Germinal center (tissue), 1 donor: Measurements from ENCODE around the gene ARFIP2.

ENCODE experiments used
- DNase-seq: peaks from one replicate; pipeline ENCODE4 v3.0.0; 2012; ENCODE audit warnings: mixed read lengths, low spot score

The ARFIP2 gene

DNA sequence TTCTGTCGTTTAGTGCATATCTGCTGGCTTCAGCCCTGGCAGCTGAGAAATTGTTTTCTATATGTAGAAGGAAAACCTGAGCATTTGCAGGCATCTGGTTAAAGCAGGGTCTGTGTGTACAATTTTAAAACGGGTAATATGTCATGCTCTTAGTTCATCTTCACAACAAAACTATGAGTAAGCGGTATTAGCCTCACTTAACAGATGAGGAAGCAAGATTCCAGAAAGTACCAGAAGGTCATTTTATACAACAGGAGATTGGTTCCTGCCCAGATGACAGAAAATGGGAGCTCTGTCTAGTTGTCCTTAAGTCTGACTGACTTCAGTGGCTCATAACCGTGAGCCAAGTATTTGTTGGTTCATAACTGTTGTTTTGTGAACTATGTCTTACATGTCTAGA is 1.3 kb upstream of the ARFIP2 start:
- no peak for DNase-seq

DNA sequence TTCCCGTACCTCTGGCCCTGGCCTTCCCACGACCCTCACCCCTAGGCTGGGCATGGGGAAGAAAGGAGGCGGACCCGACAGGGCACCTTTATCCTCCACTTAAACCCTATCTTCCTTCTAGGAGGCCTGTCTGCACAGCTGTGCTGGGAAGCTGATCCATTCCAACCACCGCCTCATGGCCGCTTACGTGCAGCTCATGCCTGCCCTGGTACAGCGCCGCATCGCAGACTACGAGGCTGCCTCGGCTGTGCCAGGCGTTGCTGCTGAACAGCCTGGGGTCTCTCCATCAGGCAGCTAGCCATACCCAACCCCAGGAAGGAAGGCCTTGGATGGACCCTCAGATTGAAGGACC is 769 bp upstream of the ARFIP2 start:
- no peak for DNase-seq

DNA sequence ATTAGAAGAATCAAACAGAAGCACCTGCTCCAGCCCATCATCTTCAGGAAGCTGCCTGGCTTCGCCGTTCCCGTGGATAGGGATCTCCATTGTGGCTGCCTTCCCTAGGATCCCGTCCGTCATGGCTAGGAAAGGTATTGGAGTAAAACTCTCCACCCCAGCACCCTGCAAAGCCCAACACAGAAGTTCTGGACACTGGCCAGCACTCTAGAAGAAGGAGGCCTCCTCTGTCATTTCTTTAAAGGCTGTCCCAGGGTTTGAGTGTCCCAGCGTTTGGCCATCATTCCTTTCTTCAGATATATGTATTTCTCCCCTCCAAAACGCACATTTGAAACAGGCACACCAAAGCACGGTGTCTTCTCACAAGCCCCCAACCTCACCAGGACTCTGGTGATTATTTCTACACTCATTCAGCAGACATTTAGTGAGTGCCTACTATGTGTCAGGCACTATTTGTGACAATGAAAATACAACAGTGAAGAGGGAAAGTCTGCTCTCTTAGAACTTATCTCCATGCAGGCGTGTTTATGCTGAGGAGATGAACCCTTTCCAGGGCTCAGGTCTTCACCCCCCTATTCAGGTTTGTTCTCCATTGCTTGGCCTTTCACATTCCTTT is 724 bp downstream of the ARFIP2 start:
- DNase-seq, result no peak

DNA sequence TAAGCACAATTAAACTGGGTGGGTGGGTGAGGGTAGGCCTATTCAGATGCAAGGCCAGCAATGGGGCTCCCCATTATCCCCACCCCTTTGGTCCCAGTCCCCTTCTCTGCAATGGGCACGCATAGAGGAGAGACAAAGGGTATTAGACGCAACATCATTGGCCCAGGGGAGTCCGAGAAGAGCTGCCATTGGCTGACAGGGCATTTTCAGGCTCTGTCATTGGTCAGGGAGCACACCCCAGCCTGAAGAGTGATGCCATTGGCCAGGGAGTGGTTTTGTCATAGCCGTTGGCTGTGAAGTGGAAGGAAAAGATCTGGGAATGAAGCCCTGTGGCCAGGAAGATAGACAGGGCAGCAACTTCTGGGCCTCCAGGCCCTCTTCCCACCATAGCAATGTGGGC is 4.6 kb downstream of the ARFIP2 start:
- no peak for DNase-seq

DNA sequence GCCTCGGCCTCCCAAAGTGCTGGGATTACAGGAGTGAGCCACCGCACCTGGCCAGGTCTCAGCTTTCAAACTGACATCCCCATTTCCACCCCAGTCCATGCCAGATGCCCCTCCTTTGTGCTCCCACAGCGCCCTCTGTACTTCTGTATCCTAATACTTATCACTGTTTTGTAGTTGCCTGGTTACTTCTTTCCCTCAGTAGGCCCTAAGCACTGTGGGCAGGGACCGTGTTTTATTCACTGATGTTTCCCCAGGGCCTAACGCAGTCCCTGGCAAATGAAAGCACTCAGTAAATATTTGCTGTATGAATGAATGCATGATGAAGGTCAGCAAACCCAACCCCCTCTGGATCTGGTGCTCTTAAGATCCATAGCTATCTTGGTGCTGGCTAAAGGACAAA is 5.2 kb downstream of the ARFIP2 start:
- no peak for DNase-seq

DNA sequence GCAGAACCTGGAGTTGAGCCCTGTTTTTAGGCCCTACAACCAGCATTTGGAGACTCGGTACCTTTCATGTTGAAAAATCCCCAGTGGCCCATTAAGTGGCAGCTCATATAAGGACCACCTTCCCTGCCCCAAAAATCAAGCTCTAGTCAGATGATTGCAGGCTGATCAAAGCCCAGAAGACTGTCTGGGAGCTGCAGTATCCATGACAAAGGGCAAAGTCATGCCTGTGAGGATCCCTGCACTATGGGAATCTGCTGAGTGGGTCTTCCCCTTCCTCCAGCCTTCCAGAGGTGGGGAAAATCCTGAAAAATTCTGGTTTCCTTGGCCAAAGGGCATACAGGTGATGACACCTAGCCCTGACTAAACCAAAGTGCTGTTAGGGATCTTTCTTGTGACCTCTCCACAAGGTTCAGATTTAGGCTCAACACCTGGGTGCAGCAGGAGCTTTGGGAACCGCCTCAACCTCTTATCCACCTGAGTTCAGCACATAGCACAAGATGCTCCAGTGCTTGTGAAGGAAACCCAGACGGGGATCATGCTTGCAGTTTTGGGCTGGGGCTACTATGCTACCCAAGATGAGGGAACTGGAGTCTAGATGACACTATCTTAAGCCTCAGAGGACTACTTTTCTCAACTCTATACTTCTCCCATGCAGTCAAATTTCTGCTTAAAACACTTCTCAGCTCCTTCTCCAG is 6.2 kb downstream of the ARFIP2 start:
- no peak for DNase-seq

DNA sequence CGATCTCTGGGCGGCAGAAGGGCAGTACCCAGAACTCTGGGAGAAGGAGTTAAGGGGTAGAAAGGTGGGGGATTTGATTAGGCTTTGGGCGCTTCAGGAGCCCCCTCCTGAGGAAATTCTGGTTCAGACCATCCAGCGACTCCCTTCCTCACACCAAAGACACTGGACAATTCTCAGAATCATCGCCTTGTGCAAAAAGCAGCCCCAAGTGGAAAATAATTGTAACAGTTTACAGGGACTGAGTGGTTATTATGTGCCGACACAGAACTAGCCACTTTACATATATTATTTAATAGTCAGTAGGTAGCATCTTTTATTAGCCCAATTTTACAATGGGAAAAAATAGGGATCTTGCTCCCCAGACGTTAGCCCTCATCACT is 6.7 kb downstream of the ARFIP2 start:
- peak; percentile 18 for DNase-seq

DNA sequence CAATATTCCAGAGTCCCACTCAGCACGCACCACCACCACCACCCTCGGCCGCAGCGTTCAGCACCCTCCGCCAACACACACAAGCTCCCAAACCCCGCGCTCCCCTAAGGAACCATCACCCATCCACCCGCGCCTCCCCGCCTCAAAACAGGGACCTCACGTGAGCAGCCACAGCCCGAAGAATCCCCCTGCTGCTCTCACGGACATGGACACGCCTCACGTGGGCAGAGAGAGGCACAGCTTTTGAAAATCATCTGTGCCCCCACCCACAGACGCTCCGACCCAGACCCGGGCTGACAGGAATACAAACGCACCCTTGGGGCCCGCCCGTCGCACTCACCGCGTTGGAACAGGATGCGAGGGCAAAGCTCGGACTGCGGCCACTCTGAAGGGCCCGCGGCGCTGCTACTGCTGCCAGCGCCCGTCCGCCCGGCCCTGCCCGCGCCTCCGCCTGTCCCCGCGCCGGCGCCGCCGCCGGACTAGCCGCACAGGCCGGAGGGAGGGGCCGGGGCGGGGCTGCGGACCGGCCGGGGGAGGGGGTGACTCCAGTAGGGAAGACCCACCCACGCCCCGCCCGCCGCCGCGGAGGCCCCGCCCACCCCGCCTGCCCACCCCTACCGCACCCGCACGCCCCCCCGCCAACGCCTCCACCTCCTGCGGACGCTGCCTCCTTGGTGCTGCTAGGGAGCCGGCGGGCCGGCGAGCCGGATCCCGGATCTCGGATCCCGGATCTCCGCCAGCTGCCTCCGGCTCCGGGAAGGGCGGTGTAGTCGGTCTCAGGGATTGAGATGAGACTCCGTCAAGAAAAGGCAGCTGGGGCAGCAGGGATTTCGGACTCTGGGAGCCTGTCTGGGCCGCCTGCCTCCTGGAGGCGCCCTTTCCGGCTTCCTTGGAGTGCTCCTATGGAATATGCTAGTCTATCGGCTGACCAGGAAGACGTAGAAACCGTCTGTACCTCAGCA is 7.4 kb downstream of the ARFIP2 start, which contains the start of gene TRIM3:
TSS of gene TRIM3 (minus strand) at position 491 of the 962 bp plus-strand sequence. CDS start 8,246 bp downstream, outside the sequence.
- peak; percentile 95 for DNase-seq

DNA sequence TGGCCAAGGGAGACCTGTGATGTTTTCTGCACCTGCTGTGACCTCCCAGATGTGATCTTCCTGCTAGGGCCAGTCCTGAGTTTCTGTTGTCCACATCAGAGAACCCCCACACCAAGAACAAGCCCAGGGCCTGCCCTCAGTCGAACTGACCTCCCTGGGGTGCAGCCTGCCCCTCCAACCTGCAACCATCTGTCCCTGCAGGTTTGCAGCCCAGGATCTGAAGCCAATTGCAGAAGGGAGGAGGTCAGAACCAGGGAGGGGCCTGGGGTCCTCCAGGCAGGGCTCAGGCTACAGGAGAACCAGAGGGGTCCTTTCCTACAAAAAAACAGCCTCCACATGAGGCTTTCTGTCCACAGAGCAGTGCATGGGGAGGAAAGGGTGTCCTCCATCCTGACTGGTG is 8.2 kb downstream of the ARFIP2 start:
- no peak for DNase-seq

DNA sequence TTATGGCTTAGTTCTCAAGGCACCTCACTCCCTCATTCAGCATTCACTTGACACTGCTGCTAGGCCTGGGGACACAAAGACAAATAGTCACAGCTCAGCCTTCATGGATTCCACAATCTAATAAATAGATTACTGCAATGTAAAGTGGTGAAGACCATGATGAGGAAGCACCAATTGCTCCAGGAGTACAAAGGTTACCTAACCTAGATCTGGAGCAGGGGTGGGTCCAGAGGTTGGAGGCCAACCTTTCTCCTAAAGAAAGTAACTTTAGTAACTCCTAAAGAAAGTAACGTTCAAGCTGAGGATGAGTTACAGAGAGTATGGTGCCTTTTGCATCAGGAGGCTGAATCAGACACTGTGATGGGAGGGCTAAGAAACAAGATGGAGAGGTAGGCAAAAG is 11.5 kb downstream of the ARFIP2 start:
- no peak for DNase-seq

DNA sequence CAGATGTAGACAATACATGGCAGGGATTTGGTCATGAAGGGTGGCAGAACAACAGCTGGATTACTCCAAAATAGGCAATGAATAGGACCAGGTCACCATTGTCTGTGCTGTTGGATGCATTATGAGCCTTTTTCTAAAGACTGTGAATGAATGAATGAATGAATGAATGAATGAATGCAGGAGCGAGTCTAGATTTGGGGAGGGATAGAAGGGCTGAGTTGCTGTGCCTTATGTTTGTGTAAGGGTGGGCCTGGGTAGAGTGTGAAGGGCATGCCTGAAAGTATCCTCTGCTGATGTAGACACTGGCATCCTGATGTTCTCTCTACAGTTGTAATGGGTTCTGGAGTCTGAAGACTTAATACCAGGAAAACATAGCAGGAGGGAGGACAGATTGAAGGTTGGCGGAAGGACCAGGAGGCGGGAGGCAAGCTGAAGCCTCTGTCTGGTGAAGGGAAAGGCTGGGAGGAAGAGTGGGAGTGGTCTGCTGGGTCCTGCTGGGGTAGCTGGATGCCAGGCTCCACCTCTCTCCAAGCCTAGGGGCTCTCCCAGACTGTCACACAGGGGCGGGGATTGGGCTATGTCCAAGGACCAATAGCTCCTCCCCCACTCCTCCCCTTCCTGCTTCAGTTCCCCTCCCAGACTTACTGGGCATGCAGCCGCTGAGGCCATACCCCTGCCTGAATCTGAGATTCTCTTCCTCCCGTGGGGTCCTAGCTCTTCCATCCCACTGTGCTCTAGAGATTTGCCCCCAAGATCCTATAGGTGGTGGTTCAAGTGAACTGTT is 12.2 kb downstream of the ARFIP2 start:
- peak; percentile 32 for DNase-seq

DNA sequence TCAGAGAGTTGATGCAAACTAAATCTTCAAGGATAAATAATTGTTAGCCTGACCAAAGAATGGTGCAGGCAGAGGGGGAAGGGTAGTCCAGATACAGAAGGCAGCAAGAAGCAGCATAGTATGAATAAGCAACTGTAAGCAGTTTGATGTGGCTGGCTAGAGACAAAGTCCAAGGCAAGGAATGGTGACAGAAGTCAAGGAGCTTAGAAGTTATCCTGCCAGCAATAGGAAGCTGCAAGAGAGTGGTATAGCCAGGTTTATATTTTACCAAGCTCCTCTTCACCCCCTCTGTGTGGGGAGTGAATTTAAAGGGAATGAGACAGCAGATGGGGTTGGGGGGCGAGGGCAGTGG is 22.1 kb downstream of the ARFIP2 start:
- no peak for DNase-seq

DNA sequence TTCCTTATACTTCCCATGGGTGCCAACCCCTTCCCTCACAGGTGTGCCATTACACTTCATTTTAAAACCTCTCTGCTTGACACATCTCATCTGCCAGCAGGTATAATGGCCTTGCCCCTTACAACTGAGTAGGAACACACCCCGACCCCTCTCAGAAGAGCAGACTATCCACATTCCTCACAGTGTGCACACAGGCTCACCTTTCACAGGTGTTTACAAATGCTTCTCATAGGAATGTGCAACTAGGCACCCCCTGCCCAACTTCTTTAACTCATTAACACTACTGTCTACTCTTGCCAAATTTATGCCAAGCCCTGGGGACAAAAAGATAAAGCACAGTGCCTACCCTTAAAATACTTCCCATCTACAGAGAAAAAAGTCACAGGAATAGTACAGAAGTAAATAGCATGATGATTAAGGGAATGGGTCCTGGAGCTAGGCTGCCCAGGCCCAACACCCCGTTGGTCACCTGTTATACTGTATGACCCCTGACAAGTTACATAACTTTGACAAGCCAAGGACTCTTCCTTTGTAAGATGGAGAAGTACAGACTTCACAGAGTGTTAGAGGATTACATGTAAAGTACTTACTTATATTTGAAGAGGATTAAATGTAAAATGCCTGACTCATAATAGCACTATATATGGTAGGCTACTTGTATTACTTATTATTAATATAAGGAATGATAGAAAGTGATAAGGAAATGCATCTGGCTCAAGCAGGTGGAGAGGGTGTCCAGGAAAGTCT is 22.6 kb downstream of the ARFIP2 start:
- DNase-seq, result no peak

DNA sequence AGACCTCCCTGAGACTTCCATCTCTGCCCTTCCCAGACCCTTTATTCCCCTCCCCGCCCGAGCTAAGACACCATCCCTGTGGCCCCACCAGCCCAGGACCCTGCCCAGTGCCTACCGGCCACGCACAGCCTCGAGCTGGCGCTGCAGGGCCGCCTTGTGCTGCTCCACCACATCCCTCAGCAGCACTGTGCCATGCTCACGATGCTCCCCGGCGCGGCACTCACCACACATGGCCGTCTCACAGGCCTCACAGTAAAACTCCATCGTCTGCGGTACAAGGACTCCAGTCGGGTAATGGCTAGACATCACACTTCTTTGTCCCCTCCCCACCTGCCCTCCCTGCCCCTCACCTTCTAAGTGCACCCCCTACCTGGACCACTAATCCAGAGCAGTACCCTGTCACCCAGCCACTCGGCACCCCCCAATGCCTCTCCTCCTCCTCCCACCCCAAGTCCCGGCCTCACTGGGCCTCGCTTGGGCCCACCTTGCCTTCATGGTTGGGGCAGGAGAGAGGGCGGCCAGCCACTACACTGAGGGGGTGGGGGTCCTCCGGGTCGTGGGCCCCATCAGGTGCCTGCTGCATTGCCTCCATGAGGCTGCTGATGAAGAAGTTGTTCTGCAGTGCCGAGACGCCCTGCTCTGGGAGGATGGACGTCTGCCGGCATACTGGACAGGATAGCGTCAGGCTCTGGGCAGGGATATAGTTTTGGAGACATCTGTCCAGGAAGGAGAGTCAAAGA is 23.4 kb downstream of the ARFIP2 start:
- DNase-seq, result no peak

DNA sequence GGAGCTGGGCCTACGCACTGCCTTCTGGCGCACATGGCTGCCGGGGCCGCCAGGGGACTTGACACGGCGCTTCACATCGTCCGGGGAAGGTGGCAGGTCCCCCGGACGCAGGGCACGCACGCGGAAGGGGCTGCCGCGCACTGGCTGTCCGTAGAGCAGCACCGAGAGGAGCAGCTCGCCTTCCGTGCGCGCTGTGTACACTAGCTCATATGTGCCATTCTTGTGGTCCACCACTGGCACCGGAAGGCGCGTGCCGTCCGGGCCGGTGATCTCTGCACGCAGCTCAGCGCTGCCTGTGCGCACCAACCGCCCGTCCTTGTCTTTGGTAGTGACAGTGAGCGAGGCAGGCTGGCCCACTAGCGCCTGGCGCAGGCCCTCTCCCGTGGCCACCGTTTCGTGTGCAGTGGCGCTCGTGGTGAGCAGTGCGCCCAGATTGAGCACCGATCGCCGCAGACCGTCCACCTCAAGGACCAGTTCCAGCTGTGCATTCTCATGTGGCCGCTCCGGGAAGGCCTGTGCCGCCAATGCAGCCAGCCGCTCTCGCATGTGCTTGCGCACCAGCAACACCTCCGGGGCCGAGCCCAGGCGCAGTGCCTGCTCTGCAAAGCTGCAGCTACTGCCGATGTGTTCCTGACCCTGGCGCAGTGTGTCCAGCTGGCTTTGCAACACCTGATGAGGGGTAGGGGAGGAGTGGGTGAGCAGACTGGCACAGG is 24.6 kb downstream of the ARFIP2 start:
- no peak for DNase-seq

DNA sequence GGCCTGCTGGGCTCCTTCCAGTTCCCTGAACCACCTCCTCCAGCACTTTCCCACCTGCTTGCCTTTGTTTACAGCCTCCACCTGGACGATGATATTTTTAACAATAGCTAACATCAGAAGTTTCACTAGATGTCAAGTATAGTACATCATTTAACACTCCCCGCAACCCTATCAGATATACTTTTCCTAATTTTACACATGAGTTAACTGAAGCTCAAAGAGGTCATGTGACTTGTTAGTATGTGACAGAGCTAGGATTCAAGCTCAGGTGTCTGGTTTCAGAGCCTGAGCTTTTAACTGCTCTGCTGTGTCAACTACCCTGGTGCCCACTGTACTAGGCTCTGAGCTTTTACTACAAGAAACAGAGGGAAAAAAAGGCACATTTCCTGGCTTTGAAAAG is 26.1 kb downstream of the ARFIP2 start:
- DNase-seq, result no peak

DNA sequence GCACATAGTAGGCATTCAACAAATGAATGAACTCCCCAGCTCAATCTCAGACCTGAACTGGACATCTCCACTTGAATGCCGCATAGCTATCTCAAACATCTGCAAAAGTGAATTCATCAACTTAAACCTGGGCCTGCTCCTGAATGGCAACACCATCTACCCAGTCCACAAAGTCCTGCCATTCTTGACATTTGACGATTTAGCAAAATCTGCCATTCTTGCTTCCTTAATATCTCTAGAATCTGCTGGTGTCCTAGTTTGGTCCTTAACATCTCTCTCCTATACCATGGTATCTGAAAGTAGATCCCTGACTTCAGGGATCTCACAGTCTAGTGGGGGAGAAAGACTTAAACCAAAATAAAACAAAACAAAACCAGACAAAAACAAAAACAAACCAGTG is 28.0 kb downstream of the ARFIP2 start:
- no peak for DNase-seq

DNA sequence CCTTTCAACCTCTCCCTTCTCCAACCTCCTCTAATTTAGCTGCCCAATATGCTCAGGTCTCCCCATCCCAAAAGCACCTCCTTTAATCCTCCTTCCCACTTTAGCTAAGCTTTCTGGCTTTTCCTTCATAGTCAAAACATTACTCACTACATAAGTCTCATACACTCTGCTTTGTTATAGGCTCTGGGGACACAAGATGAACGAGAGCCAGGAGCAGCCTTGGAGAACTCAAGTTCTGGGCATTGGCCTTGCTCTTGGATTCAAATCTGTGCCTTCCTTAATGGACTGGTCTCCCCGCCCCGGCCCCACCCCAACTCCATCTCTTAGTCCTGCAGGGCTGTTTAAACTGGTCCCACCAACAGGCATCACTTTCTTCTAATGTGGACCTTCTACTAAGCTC is 28.9 kb downstream of the ARFIP2 start:
- DNase-seq, result no peak

DNA sequence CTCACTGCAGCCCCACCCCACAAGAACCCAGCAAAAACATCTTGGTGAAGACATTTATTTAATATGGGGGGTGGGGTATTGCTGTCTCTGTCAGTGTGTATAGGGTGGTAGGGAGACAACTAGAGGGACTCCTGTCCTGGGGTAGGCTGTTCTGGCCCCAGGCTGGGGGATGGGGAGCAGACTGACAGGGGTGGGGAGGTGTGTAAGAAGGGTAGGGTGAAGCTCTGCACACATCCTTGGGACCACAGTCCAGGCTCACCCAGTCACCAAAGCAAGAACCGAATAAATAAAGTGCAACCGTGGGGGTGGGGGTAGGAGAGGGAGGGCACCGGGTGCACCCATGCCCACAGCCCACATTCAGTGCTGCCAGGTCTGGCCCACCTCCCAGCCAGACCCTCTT is 32.6 kb downstream of the ARFIP2 start:
- no peak for DNase-seq
